Measurements from ENCODE around the gene C18orf63. TPM values are rescaled to one million over a fixed set of nuclear protein-coding genes. Genes with fewer than 3 reads are reported as not detected.

The C18orf63 gene
- polyA plus RNA-seq, 1 donor from 2014 or later = not detected

GRCh38 chr18:74286856-74287255 lies 28.8 kb upstream of the C18orf63 start:
- H3K9me2 ChIP-seq (ENCODE audit: insufficient read depth, low read length) = no peaks in the 10 kb centered on the region
- no peaks in the 10 kb centered on the region for H3F3A ChIP-seq (ENCODE audit: insufficient read depth, low read length, poor library complexity, severe bottlenecking)
- no peak overlapping the region for H3K4me2 ChIP-seq (ENCODE audit: low read length)
- H3K27ac ChIP-seq (ENCODE audit: low read length) = no peak overlapping the region
- no peaks in the 10 kb centered on the region for H3K79me2 ChIP-seq (replicated peaks; ENCODE audit: insufficient read depth, low read length)
- no peaks in the 10 kb centered on the region for H3K36me3 ChIP-seq (ENCODE audit: insufficient read depth, low read length)
- no peaks in the 10 kb centered on the region for H4K20me1 ChIP-seq (ENCODE audit: insufficient read depth)
- no peak overlapping the region for H2AFZ ChIP-seq (ENCODE audit: low read depth, low read length)
- H3K27me3 ChIP-seq (ENCODE audit: insufficient read depth, low read depth, low read length) = no peaks in the 10 kb centered on the region
- H3K4me3 ChIP-seq (ENCODE audit: low read length) = no peak overlapping the region
- no peaks in the 10 kb centered on the region for H3K9me3 ChIP-seq (ENCODE audit: low read length)
- TF ChIP-seq CTCF (IDR thresholded peaks at IDR 0.05; ENCODE audit: poor library complexity, severe bottlenecking) (no peak), EZH2 (IDR thresholded peaks at IDR 0.05; ENCODE audit: borderline replicate concordance, insufficient read depth, low read length, poor library complexity, severe bottlenecking) (no peak), REST (IDR thresholded peaks at IDR 0.05; ENCODE audit: borderline replicate concordance) (no peak), MXI1 (conservative IDR thresholded peaks at IDR 0.05; ENCODE audit: poor library complexity, severe bottlenecking) (no peak), EP300 (conservative IDR thresholded peaks at IDR 0.05; ENCODE audit: poor library complexity, severe bottlenecking) (no peak), RAD21 (conservative IDR thresholded peaks at IDR 0.05) (no peak), POLR2AphosphoS5 (IDR thresholded peaks at IDR 0.05) (no peak), SMC3 (conservative IDR thresholded peaks at IDR 0.05; ENCODE audit: poor library complexity) (no peak), TAF1 (IDR thresholded peaks at IDR 0.05; ENCODE audit: low read depth) (no peak)
- no peak overlapping the region for H3K9ac ChIP-seq (ENCODE audit: low read length)

- no peaks in the 10 kb centered on the region for H4K20me1 ChIP-seq (ENCODE audit: insufficient read depth)
- H3K9me2 ChIP-seq (ENCODE audit: insufficient read depth, low read length) = no peaks in the 10 kb centered on the region
- no peak overlapping the region for H3K27ac ChIP-seq (ENCODE audit: low read length)
- no peaks in the 10 kb centered on the region for H3F3A ChIP-seq (ENCODE audit: insufficient read depth, low read length, poor library complexity, severe bottlenecking)
- no peaks in the 10 kb centered on the region for H3K27me3 ChIP-seq (ENCODE audit: insufficient read depth, low read depth, low read length)
- H3K79me2 ChIP-seq (replicated peaks; ENCODE audit: insufficient read depth, low read length) = no peaks in the 10 kb centered on the region
- no peak overlapping the region for H3K4me2 ChIP-seq (ENCODE audit: low read length)
- H3K9ac ChIP-seq (ENCODE audit: low read length) = no peak overlapping the region
- H3K9me3 ChIP-seq (ENCODE audit: low read length) = no peaks in the 10 kb centered on the region
- no peaks in the 10 kb centered on the region for H3K36me3 ChIP-seq (ENCODE audit: insufficient read depth, low read length)
- TF ChIP-seq SMC3 (conservative IDR thresholded peaks at IDR 0.05; ENCODE audit: poor library complexity) (no peak), EP300 (conservative IDR thresholded peaks at IDR 0.05; ENCODE audit: poor library complexity, severe bottlenecking) (no peak), REST (IDR thresholded peaks at IDR 0.05; ENCODE audit: borderline replicate concordance) (no peak), POLR2AphosphoS5 (IDR thresholded peaks at IDR 0.05) (no peak), CTCF (IDR thresholded peaks at IDR 0.05; ENCODE audit: poor library complexity, severe bottlenecking) (no peak), MXI1 (conservative IDR thresholded peaks at IDR 0.05; ENCODE audit: poor library complexity, severe bottlenecking) (no peak), RAD21 (conservative IDR thresholded peaks at IDR 0.05) (no peak), EZH2 (IDR thresholded peaks at IDR 0.05; ENCODE audit: borderline replicate concordance, insufficient read depth, low read length, poor library complexity, severe bottlenecking) (no peak), TAF1 (IDR thresholded peaks at IDR 0.05; ENCODE audit: low read depth) (no peak)
- H2AFZ ChIP-seq (ENCODE audit: low read depth, low read length) = no peak overlapping the region
- H3K4me3 ChIP-seq (ENCODE audit: low read length) = no peak overlapping the region
These were observed 27.6 kb upstream of the C18orf63 start for GRCh38 chr18:74288041-74288440.

Measured in neural cell (in vitro differentiated cells).